ENCODE measurements around the gene LRRC8D.
A peak's percentile ranks its signal among the peaks of the same experiment; 100 is the strongest.

LRRC8D gene

DNA sequence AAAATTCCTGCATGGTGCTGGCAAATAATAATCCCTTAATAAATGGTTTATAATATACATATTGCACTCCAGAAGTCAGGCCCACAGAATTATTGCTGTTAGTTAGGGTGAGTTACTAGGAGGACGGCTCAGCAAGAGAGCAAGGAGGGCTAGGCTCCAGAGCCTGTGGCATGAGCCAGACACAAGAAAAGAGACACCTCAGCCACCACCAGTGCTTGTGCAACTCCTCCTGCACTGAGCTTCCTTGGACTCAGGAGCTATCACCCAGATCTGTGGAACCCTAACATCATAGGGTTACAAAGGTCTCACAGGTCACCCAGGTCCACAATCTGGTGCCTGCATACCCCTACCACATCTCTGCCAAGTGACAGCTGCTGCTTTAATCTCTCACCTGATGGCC lies 12.8 kb upstream of the LRRC8D start:
- DNase-seq = no peak

DNA sequence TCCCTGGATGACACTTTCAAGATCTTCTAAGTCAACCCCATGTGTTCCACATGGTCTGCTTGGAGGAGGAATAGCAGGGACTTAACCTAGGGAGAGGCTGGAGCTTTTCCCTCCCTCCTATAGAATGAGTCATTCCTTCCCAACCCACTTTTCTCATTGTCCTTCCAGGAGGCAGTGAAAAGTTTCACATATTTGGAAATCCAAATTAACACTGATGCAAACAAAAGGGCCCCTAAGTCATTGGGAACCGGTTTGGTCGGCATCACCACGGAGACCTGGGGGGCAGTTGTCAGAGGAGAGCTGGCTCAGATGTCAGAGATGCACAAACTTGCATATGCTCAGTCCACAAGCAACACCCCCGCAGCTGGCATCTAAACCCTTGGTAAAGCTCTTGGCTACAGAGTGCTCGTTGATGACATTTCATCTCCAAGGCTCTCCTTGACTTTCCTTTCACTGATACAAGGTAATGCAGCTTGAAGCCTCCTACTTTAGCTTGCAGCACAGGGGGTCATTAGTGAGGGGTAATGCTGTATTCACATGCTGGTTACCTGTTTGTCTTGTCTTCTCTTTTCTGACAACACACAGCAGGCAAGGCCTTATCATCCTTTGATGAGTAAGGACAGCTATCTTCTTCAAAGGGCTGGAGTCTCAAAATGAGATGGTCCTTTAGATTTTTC lies 12.3 kb upstream of the LRRC8D start:
- DNase-seq = no peak

DNA sequence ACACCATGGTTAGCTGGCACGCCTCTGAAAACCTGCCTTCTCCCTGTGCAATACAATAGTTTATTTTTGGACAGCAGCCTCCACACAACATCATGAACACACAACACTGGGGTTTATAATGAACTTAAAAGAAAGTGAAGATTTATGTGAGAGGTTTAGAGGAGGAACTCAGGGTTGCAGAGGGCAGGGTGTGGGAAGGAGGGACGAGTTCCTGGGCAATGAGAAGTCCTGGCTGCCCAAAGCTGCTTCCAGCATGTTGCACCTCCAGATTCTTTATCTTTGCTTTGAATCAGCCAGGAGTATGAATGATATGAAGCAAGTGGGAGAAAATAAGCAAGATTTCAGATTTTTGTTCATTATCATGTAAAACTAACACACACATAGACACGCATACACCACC lies 11.3 kb upstream of the LRRC8D start:
- no peak for DNase-seq

DNA sequence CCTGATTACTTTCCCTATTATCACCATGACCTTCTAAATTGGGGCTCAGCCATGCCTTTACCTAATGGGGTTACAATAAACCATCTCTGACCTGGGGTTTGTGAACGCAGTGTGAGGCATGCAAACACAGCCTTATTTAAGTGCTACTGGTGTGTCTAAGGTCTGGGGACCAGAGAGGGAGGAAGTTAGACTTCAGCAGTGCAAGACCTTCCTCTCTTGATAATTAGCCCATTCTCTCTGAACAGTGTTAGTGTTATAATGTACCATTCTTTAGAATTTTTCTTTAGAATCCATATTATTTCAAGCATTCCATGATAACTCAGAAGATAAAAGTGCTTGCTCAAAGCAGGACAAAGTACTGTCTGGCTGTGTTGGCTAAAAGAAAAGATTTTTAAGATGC lies 10.5 kb upstream of the LRRC8D start:
- no peak for DNase-seq

DNA sequence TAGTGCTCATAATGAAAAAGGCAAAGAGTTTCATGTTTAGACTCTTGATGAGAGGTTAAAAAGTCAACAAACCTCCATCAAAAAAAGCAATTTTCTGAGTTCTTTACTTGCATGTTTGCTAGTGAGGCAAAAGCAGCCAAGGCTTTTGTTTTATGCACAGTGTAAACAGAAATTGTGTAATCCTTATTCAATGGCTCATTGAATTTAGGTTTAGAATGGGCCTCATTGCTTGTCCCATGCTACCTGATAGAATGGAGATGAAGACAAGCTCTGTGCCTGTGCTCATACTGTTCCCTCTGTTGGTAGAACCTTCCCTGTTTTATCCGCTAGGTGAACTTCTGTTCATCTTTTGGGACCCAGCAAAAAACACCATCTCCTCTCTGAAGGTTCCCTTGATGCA lies 10.0 kb upstream of the LRRC8D start:
- no peak for DNase-seq

DNA sequence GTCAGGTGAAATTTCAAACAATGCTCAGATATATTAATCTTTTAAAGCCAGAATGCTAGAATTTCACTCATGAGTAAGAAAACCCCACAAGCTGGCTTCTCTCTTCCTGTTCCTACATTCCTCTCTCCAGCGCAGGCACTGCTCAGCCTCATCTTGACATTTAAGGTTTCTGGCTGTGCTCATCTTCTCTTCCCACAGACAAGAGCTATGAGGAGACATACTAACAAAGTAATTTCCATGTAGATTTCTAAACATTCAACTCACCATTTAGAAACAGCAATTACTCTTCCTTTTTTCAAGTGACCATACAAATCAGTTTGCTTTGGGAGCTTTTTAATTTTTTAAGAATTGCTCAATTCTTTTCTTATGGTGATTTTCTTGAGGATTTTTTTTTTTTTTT lies 7.8 kb upstream of the LRRC8D start:
- DNase-seq = no peak

DNA sequence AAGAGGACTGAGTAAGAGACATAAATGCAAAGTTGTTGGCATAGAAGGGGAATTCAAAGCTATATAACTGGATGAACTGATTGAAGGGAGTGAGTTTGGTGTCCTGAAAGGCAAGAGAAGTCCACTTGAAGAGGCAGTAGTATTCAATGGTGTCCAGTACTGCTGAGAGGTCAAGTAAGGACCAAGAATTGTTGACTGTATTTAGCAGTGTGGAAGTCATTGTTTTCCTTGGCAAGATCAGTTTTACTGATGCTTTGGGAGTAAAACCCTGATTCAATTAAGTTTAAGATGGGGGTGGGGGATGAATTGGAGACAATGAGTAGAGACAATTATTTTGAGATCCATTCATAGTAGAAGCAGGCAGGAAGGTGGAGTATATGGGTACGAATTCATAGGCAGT lies 5.8 kb upstream of the LRRC8D start:
- DNase-seq = no peak

DNA sequence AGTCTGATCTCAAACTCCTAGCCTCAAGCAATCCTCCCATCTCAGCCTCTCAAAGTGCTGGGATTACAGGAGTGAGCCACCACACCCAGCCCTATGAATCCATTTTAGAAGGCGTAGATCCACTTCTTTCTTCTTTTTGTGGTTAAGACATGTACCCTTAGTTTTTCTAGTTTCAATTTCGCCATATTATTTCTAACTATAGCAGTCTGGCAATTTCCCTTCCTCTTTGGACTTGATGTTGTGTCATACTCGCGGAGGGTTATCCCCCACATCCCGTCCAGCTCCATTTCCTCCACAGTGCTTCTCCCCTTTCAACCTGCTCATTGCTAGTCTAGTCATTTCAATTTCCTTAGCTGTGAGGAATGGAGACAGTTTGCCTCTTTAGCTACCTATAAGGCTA lies 5.2 kb upstream of the LRRC8D start:
- no peak for DNase-seq

DNA sequence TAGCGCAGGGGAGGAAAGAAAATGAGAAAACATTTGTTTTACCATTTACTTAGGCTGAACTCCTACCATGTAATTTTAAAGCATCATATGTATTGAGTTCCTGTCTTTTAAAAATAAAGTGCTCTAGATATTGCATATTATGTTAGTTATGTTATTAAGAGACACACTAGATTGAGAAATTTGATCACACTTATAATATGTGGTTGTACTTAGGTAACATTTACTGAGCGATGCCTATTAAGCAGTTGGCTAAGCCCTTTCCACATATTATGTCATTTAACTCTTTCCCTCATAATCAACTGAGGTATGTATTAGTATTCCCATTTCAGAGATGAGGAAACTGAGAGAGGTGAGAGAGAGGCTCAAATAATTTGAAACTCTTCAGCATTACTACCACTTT lies 4.5 kb upstream of the LRRC8D start:
- no peak for DNase-seq

DNA sequence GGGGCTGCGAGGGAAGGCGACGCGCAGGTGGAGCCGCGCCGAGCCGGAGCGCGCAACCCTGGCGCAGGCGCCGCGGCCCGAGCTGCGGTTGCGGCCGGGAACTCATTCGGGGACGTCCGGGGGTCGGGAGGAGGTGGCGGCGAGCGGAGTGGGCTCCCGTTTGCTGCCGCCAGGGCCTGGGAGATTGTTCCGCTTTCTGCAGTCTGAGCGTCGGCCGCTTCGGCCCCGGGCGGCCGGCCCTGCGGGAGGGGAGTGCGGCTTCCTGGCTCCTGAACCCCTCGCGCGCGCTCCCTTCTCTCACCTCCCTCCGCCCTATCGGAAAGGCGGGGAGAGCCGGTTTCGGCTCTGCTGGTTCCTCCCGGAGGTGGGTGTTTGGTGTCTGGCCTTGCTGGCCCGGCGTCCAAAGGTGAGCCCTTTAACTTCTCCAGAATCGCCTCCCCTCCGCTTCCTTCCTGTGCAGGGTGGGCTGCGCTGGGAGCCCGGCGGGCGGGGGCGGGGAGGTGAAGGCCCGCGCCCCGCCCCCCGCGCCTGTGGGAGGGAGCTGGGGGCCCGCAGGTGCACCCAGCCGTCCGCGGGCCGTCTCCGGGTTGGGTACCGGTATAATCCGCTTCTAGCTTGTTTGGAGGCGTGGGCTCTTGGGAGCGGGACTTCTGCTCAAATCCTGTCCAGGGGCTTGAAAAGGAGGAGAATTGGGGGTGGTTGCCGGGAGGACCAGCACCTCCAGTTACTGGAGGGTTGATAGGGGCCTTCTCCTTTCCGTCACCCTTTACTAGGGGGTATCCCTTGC lies 683 bp downstream of the LRRC8D start:
- DNase-seq = no peak

DNA sequence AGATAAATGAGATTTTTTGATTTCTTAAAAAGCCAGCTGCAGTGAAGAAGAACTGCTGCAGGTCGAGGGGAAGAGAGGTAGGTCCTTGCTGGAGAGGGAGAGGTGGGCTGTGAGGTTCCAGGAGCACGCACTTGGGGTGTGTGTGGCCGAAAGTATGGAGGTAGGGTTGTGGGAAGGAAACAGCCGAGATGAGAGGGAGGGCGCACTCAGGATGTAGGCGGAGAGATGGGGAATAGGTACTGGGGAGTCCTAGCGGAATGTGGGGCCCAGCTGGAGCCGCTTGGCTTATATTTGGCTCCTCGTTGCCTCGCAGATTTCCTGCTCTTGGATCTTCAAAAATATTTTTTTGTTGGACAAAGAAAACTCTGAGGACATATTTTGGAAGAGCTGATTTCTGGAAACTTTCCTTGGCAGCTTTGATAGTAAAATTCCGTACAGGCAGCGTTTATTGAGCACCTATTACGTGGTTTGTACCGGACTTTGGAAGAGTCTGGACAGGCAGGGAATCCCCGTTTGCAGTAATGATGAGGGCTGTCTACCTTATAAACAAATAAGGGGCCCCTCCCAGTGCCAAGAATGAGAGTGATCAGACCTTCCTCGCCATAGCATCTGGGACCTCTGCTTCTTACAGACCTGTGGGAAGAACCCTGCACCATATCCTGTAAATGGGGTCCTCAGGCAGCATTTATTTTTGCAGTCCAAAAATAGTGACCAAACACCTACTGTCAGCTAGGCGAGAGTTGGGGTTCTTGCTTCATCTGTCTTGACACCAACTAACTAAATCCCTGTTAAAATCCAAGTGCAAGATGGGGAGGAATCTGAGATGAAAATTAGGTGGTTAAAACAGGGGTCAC lies 1.5 kb downstream of the LRRC8D start:
- no peak for DNase-seq

DNA sequence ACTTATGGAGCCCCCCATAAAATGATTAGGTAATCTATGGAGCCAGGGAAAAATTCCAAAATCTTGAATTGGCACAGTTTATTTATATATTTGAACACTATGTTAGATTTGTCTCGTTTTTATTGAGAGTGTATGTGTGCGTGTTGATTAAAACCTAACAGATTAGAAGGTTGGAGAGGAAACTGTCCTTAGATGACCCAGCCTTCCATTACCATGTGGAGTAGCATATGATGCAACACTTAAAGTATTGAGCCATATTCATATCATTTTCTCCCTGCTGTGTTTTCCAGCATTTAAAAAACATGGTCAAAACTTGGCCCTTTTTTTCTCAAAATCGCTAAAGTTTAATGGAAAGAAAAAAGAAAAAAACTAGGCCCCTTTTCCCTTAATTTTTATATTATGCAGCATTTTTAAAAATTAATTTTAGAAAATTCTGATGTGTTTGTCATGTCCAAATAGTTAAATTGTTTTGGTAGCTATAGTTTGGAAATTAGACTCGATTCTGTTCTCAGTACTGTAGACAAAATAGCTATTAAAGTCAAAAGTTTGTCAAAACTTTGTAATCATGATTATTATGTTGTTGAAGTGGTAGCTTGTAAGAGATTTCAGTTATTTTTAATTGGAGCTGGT lies 2.3 kb downstream of the LRRC8D start:
- no peak for DNase-seq

DNA sequence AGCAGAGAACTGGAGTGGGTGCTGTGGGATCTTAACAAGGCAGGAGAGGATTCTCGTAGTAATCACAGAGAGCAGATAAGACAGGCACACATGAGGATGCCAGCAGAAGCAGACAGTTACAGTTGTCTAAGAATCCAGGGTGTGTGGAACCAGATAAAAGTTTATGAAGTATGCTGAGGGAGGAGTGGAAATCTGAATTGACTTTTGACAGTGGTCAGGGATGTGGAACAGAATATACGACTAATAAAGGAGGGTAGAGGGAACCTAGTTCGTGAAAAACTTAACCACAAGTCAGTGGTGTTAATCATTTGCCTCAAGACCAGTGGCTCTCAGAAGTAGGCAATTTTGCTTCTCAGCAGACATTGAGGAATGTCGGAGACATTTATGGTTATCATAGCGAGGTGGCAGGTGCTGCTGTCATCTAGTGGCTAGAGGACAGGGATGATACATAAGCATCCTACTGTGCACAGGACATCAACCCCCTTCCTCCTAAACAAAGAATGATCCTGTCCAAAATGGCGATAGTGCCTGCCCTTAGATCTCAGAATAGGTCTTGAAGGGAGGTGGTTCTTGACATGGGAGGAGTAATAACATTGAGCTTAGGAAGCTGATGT lies 3.0 kb downstream of the LRRC8D start:
- no peak for DNase-seq

DNA sequence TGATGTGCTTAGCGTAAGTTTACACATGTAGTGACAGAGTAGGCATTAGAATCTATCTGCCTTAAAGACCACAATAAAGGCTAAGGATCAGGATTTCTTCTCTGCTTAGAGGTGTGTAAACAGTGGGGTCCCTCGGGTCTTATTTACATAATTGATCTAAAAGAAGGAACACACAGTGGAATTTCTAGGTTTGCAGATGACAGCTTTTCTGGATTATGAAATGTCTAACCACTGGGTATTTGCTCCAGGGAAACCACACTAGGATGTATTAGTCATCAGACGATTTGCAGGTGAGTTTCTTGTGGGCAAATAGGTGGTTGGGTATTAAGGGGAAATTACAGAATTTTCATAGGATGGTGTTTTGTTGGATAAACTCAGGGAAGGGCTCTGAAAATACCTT lies 5.8 kb downstream of the LRRC8D start:
- no peak for DNase-seq

DNA sequence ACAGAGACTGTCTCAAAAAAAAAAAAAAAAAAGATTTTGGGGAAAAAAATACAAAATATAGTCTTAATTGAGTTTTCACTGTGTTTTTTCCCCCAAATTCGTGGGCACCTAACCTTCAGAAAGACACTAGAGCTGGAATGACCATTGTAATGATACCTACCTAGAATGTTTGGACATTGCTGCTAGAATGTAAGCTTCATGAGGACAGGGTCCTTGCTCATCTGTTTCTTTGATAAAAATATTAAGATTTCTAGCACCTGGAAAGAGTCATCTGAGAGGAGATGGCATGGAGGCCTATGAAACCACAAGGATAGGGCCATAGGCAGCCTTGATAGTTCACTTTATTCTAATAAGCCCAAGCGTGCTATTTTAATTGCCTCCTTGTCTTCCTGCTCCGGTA lies 6.5 kb downstream of the LRRC8D start:
- DNase-seq = no peak

DNA sequence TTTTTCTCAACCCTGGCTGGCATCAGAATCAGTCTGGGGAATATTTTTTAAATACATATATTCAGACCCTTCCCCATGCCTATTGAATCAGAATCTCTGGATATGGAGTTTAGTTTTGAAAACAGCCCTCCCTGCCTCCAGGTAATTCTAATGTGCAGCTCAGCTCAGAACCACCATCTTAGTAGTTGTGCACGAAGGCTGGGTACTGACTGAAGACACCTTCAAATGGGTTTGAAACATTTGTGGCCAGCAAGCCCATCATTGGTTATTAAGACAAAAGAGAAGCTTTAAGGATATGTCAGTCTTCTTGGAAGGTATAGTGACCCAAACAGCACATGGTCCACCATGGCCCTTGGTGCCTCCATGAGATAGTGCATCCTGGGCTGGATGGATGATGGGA lies 7.1 kb downstream of the LRRC8D start:
- no peak for DNase-seq

DNA sequence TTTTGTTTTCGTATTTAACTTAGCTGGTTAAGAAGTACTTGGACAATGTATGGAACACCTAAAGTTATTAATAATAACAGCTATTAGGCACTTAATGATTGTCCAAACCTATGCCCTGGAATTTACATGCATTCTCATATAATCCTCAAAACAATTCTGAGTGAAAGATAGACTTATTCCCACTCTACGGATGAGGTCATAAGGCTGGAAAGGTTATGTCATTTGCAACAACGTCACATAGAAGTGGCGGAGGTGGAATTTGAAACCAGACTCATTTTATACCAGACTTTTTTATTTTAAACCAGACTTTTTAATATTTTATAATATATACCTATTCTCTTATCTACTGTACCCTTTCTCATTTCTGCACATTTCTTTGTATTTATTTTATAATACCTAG lies 8.4 kb downstream of the LRRC8D start:
- no peak for DNase-seq

DNA sequence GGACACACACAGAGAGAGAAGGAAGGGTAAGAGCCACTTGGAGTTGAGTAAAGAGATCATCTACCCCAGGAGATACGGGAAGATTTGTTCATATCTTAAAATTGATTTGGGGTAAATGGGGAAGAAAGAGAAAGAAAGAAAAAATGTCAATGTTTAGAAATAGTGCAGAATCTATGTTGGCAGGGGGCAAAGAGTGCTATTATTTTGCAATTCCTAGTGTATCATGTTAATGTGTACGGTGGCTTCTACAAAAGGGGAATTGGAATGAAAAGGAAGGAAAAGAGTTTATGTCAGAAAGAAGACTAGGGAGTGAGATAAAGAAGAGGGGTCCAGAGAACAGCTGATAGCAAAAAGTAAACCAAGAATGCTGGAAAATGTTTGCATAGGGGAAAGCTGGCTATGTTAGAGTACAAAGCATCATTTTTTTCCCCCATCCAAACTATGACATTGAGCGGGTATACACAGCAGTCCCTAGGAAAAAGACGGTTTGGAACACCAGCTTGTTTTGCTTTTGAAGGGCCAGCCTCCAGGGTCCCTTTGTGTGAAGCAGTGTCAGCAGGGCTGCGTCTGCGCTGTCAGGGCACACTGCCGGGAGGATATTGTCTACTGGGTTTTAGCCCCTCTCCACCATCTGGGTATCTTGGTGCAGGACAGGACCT lies 10.8 kb downstream of the LRRC8D start:
- peak; percentile 66 for DNase-seq

DNA sequence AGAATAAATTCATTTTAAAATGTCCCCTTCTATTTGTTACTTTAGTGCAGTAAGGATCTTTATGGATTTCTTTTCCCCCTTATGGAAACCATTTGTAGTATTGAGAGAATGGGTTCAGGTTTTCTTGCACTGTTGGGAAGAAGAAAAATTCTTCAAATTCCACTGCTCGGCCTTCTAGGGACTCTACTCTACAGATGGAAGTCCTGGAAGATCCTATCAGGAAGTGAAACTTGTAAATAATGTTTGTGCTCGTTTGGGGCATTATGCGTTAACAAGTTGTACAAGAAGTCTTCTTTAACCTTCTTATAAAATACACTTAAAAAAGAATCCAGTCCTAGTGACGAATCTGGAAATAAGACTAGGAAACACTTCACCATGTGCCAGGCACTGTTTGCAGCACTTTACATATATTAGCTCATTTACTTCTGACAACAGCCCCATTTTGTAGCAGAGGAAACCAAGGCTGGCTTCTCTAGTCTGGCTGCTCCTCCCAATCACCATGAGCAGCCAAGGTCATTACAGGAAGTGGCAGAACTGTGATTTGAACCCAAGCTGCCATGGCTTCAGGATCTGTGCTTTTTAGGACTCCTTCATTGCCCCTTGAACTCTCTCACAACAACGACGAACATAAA lies 11.8 kb downstream of the LRRC8D start:
- DNase-seq = peak; percentile 67

DNA sequence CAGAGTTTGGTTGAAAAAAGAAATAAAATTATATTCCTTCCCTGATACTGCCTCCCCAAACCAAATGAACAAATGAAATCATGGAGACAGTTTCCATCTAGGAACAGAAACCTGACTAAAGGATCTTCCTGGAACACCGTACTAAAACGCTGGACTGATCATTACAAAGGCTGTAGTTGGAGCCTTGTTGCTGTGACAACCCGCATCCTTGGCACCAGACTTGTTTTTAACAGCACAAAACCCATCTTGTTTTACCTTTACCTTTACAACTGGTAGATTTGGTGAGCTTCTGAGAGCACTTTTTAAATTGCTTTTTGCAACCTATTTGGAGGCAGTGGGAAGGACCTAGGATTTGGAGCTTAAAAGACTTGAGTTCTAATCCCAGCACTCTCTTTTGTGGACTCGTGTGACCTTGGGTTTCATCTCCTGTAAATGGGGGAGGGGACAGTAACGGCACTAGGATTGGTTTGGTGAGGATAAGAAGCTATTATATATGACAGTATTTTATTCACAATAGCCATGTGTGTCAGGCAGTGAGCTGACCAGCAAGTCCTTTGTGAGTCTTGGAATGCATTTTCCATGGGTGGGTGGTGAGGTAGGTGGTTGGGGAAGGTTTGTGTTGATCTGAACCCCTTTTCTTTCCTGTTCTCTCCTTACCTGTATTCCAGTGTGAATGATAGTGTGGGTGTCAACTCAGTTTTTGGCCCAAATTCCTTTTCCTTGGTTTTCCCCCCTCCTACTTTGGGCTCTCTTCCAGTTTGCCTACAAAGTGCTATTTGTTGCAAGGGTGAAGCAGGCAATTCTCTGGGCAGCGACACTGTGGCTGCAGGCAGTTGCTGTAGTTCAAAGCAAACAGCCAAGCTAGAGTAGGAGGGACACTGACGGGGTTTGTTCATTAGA lies 12.6 kb downstream of the LRRC8D start:
- DNase-seq = peak; percentile 83
